KOPT-K1 (cell line): ENCODE results near the gene PHF13.
"Not testable (repeated sequence)": the region's sequence is repeated elsewhere in the genome, so short reads cannot be mapped to it uniquely, and the experiment has no call there.

Source experiments
- H3K27ac ChIP-seq: fragments of 200-600 bp; sonication (generic); 2 replicates; pipeline ENCODE4 v1.5.1; 2016; ENCODE audit warnings: antibody characterized with exemption, mild to moderate bottlenecking, low read depth, low read length; ENCODE audit not compliant: poor library complexity, severe bottlenecking
- H3K36me3 ChIP-seq: fragments of 200-600 bp; sonication (generic); 2 replicates; pipeline ENCODE4 v1.5.1; 2017; ENCODE audit warnings: antibody characterized with exemption, mild to moderate bottlenecking, low read length, moderate library complexity; ENCODE audit not compliant: insufficient read depth
- H3K9me3 ChIP-seq: fragments of 200-600 bp; sonication (generic); 2 replicates; pipeline ENCODE4 v1.5.1; 2017; ENCODE audit warnings: antibody characterized with exemption, low read length, mild to moderate bottlenecking; ENCODE audit not compliant: insufficient read depth, poor library complexity, severe bottlenecking

The PHF13 gene

GRCh38 chr1:6627031-6627430, 13.5 kb downstream of the PHF13 start:
- Histone ChIP-seq H3K27ac (no peak overlapping the region), H3K9me3 (no peaks in the 10 kb centered on the region), H3K36me3 (peaks cover 68% of the 10 kb centered on the region)

- Histone ChIP-seq H3K27ac (no peak overlapping the region), H3K36me3 (peaks cover 68% of the 10 kb centered on the region), H3K9me3 (no peaks in the 10 kb centered on the region)
Observed at GRCh38 chr1:6627841-6628545, 14.5 kb downstream of the PHF13 start.

- peaks cover 68% of the 10 kb centered on the region for H3K36me3 ChIP-seq
- no peak overlapping the region for H3K27ac ChIP-seq
- H3K9me3 ChIP-seq: no peaks in the 10 kb centered on the region
Observed at GRCh38 chr1:6628971-6629479, 15.5 kb downstream of the PHF13 start.

- no peak overlapping the region for H3K27ac ChIP-seq
- no peaks in the 10 kb centered on the region for H3K9me3 ChIP-seq
- peaks cover 75% of the 10 kb centered on the region for H3K36me3 ChIP-seq
Observed at GRCh38 chr1:6630027-6630426, 16.5 kb downstream of the PHF13 start.

GRCh38 chr1:6631058-6631457, 17.5 kb downstream of the PHF13 start:
- H3K9me3 ChIP-seq: no peaks in the 10 kb centered on the region
- no peak overlapping the region for H3K27ac ChIP-seq
- peaks cover 85% of the 10 kb centered on the region for H3K36me3 ChIP-seq

- peaks cover 90% of the 10 kb centered on the region for H3K36me3 ChIP-seq
- no peaks in the 10 kb centered on the region for H3K9me3 ChIP-seq
- H3K27ac ChIP-seq: no peak overlapping the region
Observed at GRCh38 chr1:6632588-6633514, 19.3 kb downstream of the PHF13 start.

GRCh38 chr1:6634371-6635052, 21.0 kb downstream of the PHF13 start:
- H3K27ac ChIP-seq: no peak overlapping the region
- H3K36me3 ChIP-seq: peaks cover 90% of the 10 kb centered on the region
- H3K9me3 ChIP-seq: no peaks in the 10 kb centered on the region

- H3K27ac ChIP-seq: no peak overlapping the region
- peaks cover 90% of the 10 kb centered on the region for H3K36me3 ChIP-seq
- no peaks in the 10 kb centered on the region for H3K9me3 ChIP-seq
Observed at GRCh38 chr1:6635161-6635909, 21.8 kb downstream of the PHF13 start.

- no peak overlapping the region for H3K27ac ChIP-seq
- H3K9me3 ChIP-seq: no peaks in the 10 kb centered on the region
- H3K36me3 ChIP-seq: peaks cover 92% of the 10 kb centered on the region
Observed at GRCh38 chr1:6635910-6636760, 22.6 kb downstream of the PHF13 start.

GRCh38 chr1:6636778-6637177, 23.2 kb downstream of the PHF13 start:
- H3K27ac ChIP-seq, H3K9me3 ChIP-seq: not testable (repeated sequence)
- H3K36me3 ChIP-seq: peaks cover 96% of the 10 kb centered on the region

GRCh38 chr1:6637770-6638169, 24.2 kb downstream of the PHF13 start:
- Histone ChIP-seq H3K9me3 (no peaks in the 10 kb centered on the region), H3K36me3 (peaks cover 98% of the 10 kb centered on the region), H3K27ac (no peak overlapping the region)

- H3K9me3 ChIP-seq: no peaks in the 10 kb centered on the region
- H3K36me3 ChIP-seq: peaks cover 97% of the 10 kb centered on the region
- H3K27ac ChIP-seq: no peak overlapping the region
Observed at GRCh38 chr1:6638226-6638625, 24.7 kb downstream of the PHF13 start.

- not testable (repeated sequence) for H3K27ac ChIP-seq, H3K9me3 ChIP-seq
- H3K36me3 ChIP-seq: peaks cover 97% of the 10 kb centered on the region
Observed at GRCh38 chr1:6640867-6641266, 27.3 kb downstream of the PHF13 start.

GRCh38 chr1:6645018-6645417, 31.5 kb downstream of the PHF13 start:
- Histone ChIP-seq H3K9me3 (no peaks in the 10 kb centered on the region), H3K27ac (no peak overlapping the region), H3K36me3 (peaks cover 79% of the 10 kb centered on the region)
